Stromal cell of bone marrow (primary cell): ENCODE data around the gene PXT1.
"Not testable (repeated sequence)": the region's sequence is repeated elsewhere in the genome, so short reads cannot be mapped to it uniquely, and the experiment has no call there.

ENCODE experiments used
- DNase-seq: peaks from one replicate; pipeline ENCODE4 v3.0.0-alpha.2; 2012; ENCODE audit warnings: low read depth

Gene PXT1

GRCh38 chr6:36443471-36444428, 1.1 kb upstream of the PXT1 start:
- no peak for DNase-seq

GRCh38 chr6:36442103-36442670, 467 bp downstream of the PXT1 start:
- no peak for DNase-seq

DNA sequence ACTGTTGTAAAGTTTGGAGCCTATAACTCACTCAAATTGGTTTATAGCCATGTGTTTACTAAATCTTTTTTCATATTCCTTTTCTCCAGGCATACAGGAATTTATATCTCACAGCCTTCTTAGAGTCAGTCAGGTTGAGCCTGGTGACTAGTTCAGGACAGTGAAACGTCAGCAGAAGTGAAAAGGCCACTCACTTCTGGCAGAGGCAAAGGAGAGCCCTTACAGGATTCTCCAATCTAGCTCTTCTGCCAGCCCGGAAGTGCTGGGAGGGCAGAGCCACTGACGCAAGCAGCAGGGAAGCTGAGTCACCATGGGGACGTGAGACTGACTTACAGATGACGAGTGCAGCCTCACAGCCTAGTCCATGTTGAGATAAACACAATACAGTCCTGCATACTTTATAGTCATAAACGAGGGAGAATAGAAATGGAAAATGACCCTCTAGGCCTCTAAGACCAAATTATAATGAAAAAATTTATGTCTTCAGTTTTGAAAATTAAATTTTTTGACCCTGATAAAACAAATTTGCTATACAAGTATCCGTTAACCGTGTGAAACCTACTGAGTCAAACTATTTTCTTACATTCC, 1.3 kb downstream of the PXT1 start:
- peak; percentile 99 for DNase-seq

GRCh38 chr6:36436466-36436865, 6.2 kb downstream of the PXT1 start:
- DNase-seq: peak; percentile 87

GRCh38 chr6:36432151-36432671, 10.4 kb downstream of the PXT1 start:
- DNase-seq: no peak

- DNase-seq: no peak
Measured at GRCh38 chr6:36431197-36431596, 11.5 kb downstream of the PXT1 start.

- no peak for DNase-seq
Measured at GRCh38 chr6:36430351-36430750, 12.3 kb downstream of the PXT1 start.

- no peak for DNase-seq
Measured at GRCh38 chr6:36428911-36429310, 13.7 kb downstream of the PXT1 start.

GRCh38 chr6:36426622-36427021, 16.0 kb downstream of the PXT1 start:
- no peak for DNase-seq

DNA sequence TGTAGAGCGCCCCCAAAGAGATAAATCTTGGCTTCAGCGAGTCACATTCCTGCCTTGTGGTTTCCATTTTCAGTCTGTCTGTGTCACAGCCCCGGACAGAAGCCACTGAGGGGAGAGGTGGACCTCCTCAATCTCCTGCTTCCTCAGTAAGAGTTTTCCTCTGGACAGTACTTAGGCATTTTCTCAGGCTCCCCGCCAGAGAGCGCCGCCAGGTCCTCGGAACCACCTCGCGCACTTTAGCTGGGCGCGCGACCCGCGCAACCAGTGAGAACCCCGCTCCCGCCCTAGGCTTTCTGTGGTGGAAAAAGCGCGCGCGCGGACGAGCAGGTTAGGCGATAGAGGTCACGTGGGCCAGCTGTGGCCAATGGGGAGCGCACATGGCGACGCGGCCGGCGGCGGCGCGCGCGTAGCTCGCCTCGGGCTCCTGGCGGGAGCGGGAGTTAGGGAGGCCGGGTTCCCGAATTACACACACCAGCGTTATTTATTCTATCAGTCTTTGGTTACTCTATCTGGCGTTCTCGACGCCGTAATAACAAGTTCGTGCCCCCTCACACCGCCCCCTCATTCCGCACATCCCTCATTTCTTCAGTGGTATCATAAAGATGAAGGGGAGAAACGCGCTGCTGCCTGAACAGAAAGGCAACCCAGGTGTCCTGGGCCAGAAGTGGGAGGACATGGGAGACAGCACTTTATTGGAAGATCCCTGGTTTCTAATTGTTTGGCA, 19.4 kb downstream of the PXT1 start:
- peak; percentile 98 for DNase-seq

DNA sequence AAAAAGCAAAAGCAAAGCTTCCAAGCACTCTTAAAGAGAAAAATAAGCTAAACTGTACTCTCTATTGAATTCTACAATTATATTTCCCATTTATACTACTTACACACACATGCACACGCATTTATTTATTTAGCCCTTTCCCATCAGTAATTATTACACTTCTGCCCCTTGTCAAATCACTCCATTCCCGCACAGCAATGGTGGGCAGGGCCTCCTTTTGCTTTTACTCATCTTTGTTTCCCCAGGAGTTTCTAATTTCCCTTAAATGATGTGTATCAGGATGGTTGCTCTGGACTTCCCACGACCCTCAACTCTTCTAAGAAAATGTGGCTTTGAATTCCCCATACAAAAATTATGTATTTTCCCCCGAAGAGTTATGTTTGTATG, 19.9 kb downstream of the PXT1 start:
- DNase-seq: no peak

- no peak for DNase-seq
Measured at GRCh38 chr6:36419310-36419709, 23.3 kb downstream of the PXT1 start.

DNA sequence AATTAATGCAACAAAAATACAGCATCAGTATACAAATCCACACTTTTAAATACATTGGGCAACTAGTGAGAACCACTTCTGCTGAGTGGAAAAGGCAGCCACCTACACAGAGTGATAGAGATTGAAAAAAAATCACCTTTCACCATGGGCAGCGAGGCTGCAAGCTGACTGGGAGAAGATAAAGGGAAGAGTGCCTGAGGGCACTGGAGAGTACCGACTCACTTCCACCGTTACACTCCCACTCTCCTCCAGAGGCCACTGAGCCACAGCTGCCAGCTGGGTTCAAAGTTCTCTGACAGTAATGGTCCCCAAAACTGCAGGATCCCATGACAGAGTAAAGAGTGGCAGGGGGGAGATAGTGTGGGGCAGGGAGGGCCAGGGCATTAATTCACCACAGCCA, 24.1 kb downstream of the PXT1 start:
- DNase-seq: no peak

GRCh38 chr6:36414481-36414880, 28.2 kb downstream of the PXT1 start:
- no peak for DNase-seq

GRCh38 chr6:36413489-36414480, 28.9 kb downstream of the PXT1 start:
- DNase-seq: no peak

GRCh38 chr6:36409718-36410117, 32.9 kb downstream of the PXT1 start:
- not testable (repeated sequence) for DNase-seq

DNA sequence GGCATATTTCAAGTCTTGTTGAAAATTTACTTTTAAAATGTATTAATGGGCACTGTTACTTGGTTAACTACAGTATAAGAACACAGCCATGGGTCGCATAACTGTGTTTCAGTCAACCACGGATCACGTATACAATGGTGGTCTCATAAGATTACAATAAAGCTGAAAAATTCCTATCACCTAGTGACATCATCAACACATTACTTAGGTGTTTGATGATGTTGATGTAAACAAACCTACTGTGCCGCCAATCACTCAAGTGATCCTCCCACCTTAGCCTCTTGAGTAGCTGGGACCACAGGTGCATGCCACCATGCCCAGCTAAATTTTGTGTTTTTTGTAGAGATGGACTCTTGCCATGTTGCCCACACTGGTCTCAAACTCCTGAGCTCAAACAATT, 38.5 kb downstream of the PXT1 start:
- no peak for DNase-seq

GRCh38 chr6:36402481-36402880, 40.2 kb downstream of the PXT1 start:
- no peak for DNase-seq

DNA sequence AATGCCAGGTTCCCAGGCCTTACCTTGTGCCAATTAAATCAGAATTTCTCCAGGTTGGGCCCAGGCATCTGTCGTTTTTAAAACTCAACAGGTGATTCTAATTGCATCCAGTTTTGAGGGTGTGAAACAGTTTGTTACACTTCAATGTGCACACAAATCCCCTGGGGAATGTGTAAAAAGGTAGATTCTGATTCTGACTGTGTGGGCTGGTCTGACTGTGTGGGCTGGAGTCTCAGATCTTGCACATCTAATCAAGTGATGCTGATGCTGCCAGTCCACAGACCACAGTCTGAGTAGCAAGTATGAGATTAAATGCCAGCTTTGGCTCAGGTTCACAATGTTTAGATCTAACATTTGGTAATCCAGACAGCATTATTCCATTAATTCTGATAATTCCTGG, 42.7 kb downstream of the PXT1 start:
- no peak for DNase-seq

GRCh38 chr6:36392621-36393020, 50.0 kb downstream of the PXT1 start:
- no peak for DNase-seq

- DNase-seq: no peak
Measured at GRCh38 chr6:36389353-36389752, 53.3 kb downstream of the PXT1 start.
